K562 (cell line): ENCODE data around the gene SERTAD2. TPM values are rescaled to one million over a fixed set of nuclear protein-coding genes. Genes with fewer than 3 reads are reported as not detected.

Experiments
- ESRRB ChIP-seq: fragments of 250-450 bp; sonication (Bioruptor Pico); IDR thresholded peaks from 2 replicates; pipeline ENCODE4 v1.5.0; 2020; ENCODE audit warnings: mild to moderate bottlenecking, moderate library complexity, borderline replicate concordance
- ETV5 ChIP-seq: sonication (generic); formaldehyde crosslinking; IDR thresholded peaks from 2 replicates; pipeline ENCODE4 v1.4.0; 2020; ENCODE audit warnings: low read depth, mild to moderate bottlenecking, missing genetic modification reagents
- FOXK2 ChIP-seq, 2 experiments: fragments of 450-650 bp; IDR thresholded peaks in 1 of 2; conservative IDR thresholded peaks in 1 of 2; 2 replicates each; pipeline ENCODE4 v1.6.1; 2016; ENCODE audit warnings: low read depth in 2 of 2, mild to moderate bottlenecking in 1 of 2
- IRF2 ChIP-seq: sonication (generic); formaldehyde crosslinking; IDR thresholded peaks from 2 replicates; pipeline ENCODE4 v1.8.1; 2022; ENCODE audit warnings: mild to moderate bottlenecking, missing genetic modification reagents
- NR4A1 ChIP-seq, 2 experiments: fragments of 250-450 bp in 1 of 2; fragments of 450-650 bp in 1 of 2; sonication (Bioruptor Pico) in 1 of 2; IDR thresholded peaks; 2 replicates each; pipeline versions ENCODE4 v1.4.0 to v1.6.1; 2016 to 2020; ENCODE audit warnings: mild to moderate bottlenecking in 2 of 2, missing compliant biosample characterization in 1 of 2, missing genetic modification characterization in 1 of 2, moderate library complexity in 1 of 2
- PTTG1 ChIP-seq: fragments of 450-650 bp; IDR thresholded peaks from 2 replicates; pipeline ENCODE4 v1.6.1; 2016; ENCODE audit warnings: low read depth, mild to moderate bottlenecking, missing genetic modification characterization, missing compliant biosample characterization
- SMAD1 ChIP-seq: fragments of 150-350 bp; IDR thresholded peaks from 2 replicates; pipeline ENCODE4 v1.6.1; 2014; ENCODE audit warnings: low read length, low read depth; ENCODE audit not compliant: partially characterized antibody
- ZC3H8 ChIP-seq: fragments of 450-650 bp; IDR thresholded peaks from 2 replicates; pipeline ENCODE4 v1.6.1; 2017
- ZNF449 ChIP-seq: fragments of 250-450 bp; sonication (Bioruptor Pico); IDR thresholded peaks from 2 replicates; pipeline ENCODE4 v1.8.0; 2022; ENCODE audit warnings: moderate library complexity, mild to moderate bottlenecking, inconsistent platforms
- ZNF609 ChIP-seq: sonication (generic); formaldehyde crosslinking; IDR thresholded peaks from 2 replicates; pipeline ENCODE4 v1.8.1; 2023; ENCODE audit warnings: missing genetic modification reagents, mild to moderate bottlenecking, borderline replicate concordance
- polyA plus RNA-seq, 8 experiments: library from polyadenylated mRNA; depleted of rRNA in 4 of 8; stranded (reverse) in 5 of 8; unstranded in 3 of 8; fragments of >200 nt; fragmentation: Nextera tagmentation in 2 of 8; fragmentation: Illumina TruSeq in 1 of 8; extraction: Ambion mirVana in 2 of 8; extraction: Trizol in 1 of 8; gene quantifications; 2 replicates each; pipeline versions ENCODE4 v1.2.1 to v1.2.3, GENCODE V29; 2011 to 2014; ENCODE audit warnings: inconsistent platforms in 1 of 8, missing spikeins in 1 of 8
- total RNA-seq, 7 experiments: library from RNA; depleted of rRNA in 6 of 7; stranded (reverse); fragments of >200 nt in 6 of 7; fragmentation: Illumina TruSeq in 2 of 7; extraction: Trizol in 2 of 7; gene quantifications; 2 replicates each; pipeline versions ENCODE4 v1.2.1 to v1.2.3, GENCODE V29; 2011 to 2021; ENCODE audit warnings: low replicate concordance in 1 of 7
- TF ChIP-seq, protein P1 (sequence below): fragments of 450-650 bp; IDR thresholded peaks from 2 replicates; pipeline ENCODE4 v1.6.1; 2017; ENCODE audit warnings: antibody characterized with exemption
- TF ChIP-seq, protein P2 (sequence below): sonication (generic); formaldehyde crosslinking; IDR thresholded peaks from 2 replicates; pipeline ENCODE4 v1.8.0; 2022; ENCODE audit warnings: mild to moderate bottlenecking, missing genetic modification reagents
- TF ChIP-seq, protein P3 (sequence below): fragments of 450-650 bp; IDR thresholded peaks from 2 replicates; pipeline ENCODE4 v1.7.1; 2018; ENCODE audit warnings: mild to moderate bottlenecking, low read depth; ENCODE audit not compliant: partially characterized antibody

Gene SERTAD2
- total and polyA plus RNA-seq, 9 of the 15 experiments (the other 6 are each of a cell fraction or from before 2014, with no cell fraction given), result 3.0 to 12.5 (median 6.1) TPM

GRCh38 chr2:64654063-64654811, 524 bp upstream of the SERTAD2 start (continued):
- TF ChIP-seq ZNF449 (CRISPR knock-in tag) (no peak), SMAD1 (peak; percentile 9), ETV5 (no peak), ESRRB (CRISPR knock-in tag) (no peak), FOXK2 (conservative IDR thresholded peaks at IDR 0.05 in 1 of 2, IDR thresholded peaks at IDR 0.05 in 1 of 2; ENCODE audit: low read depth in 2 of 2) (no peak), ZNF609 (CRISPR knock-in tag) (no peak), PTTG1 (tag) (no peak), ZC3H8 (no peak), NR4A1 (CRISPR knock-in tag; IDR thresholded peaks at IDR 0.05) (no peak), NR4A1 (tag; IDR thresholded peaks at IDR 0.05) (peak; percentile 19; the same call in 1 of the 2 replicates), IRF2 (CRISPR knock-in tag) (no peak)
- TF ChIP-seq, protein P1, sequence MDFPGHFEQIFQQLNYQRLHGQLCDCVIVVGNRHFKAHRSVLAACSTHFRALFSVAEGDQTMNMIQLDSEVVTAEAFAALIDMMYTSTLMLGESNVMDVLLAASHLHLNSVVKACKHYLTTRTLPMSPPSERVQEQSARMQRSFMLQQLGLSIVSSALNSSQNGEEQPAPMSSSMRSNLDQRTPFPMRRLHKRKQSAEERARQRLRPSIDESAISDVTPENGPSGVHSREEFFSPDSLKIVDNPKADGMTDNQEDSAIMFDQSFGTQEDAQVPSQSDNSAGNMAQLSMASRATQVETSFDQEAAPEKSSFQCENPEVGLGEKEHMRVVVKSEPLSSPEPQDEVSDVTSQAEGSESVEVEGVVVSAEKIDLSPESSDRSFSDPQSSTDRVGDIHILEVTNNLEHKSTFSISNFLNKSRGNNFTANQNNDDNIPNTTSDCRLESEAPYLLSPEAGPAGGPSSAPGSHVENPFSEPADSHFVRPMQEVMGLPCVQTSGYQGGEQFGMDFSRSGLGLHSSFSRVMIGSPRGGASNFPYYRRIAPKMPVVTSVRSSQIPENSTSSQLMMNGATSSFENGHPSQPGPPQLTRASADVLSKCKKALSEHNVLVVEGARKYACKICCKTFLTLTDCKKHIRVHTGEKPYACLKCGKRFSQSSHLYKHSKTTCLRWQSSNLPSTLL, result no peak
- TF ChIP-seq, protein P2, sequence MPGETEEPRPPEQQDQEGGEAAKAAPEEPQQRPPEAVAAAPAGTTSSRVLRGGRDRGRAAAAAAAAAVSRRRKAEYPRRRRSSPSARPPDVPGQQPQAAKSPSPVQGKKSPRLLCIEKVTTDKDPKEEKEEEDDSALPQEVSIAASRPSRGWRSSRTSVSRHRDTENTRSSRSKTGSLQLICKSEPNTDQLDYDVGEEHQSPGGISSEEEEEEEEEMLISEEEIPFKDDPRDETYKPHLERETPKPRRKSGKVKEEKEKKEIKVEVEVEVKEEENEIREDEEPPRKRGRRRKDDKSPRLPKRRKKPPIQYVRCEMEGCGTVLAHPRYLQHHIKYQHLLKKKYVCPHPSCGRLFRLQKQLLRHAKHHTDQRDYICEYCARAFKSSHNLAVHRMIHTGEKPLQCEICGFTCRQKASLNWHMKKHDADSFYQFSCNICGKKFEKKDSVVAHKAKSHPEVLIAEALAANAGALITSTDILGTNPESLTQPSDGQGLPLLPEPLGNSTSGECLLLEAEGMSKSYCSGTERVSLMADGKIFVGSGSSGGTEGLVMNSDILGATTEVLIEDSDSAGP (CRISPR knock-in tag), result no peak
- TF ChIP-seq, protein P3, sequence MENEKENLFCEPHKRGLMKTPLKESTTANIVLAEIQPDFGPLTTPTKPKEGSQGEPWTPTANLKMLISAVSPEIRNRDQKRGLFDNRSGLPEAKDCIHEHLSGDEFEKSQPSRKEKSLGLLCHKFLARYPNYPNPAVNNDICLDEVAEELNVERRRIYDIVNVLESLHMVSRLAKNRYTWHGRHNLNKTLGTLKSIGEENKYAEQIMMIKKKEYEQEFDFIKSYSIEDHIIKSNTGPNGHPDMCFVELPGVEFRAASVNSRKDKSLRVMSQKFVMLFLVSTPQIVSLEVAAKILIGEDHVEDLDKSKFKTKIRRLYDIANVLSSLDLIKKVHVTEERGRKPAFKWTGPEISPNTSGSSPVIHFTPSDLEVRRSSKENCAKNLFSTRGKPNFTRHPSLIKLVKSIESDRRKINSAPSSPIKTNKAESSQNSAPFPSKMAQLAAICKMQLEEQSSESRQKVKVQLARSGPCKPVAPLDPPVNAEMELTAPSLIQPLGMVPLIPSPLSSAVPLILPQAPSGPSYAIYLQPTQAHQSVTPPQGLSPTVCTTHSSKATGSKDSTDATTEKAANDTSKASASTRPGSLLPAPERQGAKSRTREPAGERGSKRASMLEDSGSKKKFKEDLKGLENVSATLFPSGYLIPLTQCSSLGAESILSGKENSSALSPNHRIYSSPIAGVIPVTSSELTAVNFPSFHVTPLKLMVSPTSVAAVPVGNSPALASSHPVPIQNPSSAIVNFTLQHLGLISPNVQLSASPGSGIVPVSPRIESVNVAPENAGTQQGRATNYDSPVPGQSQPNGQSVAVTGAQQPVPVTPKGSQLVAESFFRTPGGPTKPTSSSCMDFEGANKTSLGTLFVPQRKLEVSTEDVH, result no peak
